GM19438 (cell line): ENCODE measurements around the gene ADPRM.
A peak's percentile ranks its signal among the peaks of the same experiment; 100 is the strongest.
"Not testable (repeated sequence)": the region's sequence is repeated elsewhere in the genome, so short reads cannot be mapped to it uniquely, and the experiment has no call there.

Experiments
- ATAC-seq: cut with Tn5 transposase; IDR thresholded peaks from one replicate; pipeline ENCODE4 v1.9.1; 2021; ENCODE audit warnings: low read depth; ENCODE audit not compliant: unreplicated experiment

ADPRM gene

DNA sequence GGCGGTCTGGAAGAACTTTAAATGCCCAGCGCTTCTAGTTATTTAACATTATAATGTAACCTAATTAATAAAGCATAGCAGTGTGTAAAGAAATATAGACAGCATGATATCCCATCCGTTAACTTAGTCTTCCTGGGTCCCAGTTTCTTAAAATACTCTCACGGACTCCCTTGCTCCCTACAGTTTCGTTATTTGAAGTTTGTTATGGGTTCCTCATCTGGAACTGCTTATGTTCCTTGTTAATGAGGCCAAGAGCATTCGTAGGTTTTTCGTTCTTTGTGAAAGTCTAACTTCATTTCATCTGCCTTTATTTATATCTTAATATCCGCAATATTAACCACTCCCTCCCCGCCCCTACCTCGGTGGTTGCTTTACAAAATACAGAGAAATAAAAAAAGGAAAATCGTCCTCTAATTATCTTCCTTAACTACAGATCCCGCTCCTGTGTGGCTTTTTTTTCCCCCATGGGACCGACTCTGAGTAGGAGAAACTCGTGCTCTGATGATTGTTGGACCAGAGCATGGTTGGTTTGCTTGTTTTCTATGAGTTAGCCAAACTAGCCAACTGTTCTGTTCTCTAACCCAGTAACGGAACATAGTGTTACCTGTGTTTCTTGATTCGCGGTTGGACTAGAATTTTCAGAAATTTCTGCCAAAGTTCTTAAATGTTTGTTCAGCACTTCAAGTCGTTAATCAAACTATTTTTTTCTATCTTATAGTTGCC lies 863 bp downstream of the ADPRM start:
- no peak for ATAC-seq

DNA sequence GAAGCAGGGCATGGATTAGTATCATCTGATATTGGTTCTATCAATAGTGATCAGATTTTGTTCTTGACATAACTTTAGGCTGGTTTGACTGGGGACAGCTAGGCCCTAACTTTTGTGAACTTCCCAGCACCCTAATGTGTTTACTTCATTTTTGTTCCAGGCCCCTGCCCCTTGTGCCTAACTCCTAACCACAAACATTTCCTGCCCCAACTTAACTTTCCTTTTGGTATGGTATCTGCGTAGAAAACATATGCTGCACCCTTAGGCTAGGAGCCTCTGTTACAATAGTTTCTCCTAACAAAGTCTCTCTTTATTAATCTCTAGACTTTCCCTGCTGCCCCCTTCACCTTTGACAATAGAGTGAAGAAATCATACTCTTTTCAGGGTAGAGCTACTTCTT lies 2.5 kb downstream of the ADPRM start:
- ATAC-seq, result no peak

DNA sequence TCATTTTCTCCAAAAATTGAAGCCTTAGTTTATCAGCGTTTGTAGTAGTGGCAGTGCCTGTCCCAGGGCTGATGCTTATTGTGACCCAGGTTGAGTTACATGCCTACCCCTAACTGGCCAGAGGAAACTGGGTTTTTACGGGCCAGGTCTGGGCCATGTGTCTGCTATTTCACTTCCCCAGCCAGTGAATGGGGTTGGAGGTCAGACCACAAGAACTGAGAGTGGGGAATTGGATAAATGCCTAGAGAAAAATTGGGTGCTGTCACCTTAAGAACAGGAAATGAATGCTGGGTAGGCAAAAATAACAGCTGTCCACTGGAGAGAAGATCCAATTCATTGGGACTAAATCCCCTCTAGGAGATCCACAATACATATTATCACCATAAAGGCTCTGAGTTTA lies 5.2 kb downstream of the ADPRM start:
- no peak for ATAC-seq

DNA sequence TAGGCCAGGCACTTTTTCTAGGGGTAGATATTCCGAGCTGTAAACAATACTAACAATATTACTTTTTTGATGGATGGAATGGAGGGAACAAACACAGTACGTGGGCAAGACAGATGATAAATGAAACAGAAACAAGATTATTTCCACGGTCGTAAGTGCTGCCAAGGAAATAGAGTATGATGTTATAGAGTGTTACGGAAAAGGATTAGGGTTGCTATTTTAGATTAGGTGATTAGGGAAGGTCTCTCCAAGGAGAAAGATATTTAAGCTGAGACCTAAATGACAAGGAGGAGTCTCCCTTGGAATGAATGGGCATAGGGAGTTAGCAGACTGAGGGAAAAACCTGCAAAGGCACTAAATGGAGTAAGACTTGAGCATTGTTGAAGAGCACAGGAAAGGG lies 8.3 kb downstream of the ADPRM start:
- ATAC-seq, result no peak

DNA sequence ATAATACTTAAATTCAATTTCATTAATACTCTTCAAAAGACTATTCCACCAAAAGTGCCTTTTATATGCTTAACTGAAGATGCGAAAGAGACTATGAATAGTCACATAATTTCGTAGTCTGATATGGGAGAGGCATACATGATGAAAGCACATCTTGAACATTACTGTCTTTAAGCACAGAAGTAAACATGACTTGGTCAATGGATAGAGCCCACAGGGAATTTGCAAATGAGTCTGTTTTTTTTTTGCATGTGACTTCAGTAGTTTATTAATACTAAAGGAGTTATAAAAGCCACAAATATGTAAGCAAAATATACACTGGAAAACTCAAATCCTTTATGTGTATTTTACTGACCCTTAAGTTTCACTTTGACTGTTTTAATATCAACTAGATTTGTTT lies 15.9 kb downstream of the ADPRM start:
- no peak for ATAC-seq

DNA sequence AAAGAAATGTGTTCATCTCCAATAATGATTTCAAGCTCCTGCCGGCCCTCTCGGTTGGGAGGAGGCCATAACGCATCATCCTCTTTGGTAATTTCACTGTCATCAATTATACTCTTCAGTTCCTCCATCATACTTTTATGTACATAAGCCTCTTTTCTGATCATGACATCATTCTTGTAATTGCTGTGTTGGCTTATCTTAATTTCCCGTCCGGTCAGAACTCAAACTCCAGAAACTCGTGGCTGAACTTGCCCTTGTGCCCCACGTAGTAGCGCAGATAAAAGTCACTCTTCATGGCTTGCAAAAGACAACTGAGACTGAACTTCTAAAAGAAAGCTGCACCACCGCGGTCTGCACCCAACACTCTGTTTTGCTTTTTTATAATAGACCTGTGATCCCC lies 18.8 kb downstream of the ADPRM start:
- ATAC-seq, result no peak

DNA sequence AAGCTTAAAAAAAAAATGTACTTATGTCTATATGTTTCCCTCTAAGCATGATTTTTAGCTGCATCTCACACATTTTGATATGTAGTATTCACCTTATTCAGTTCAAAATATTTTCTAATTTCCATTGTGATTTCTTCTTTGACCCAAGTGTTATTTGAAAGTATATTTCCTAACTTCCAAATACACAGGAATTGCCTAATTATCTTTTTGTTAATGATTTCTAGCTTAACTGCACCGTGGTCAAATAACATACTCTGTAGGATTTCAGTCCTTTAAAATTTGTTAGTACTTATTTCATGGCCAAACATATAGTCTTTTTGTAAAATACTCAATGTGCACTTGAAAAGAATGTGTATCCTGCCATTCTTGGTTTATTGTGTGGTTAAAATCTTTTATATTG lies 21.2 kb downstream of the ADPRM start:
- no peak for ATAC-seq

DNA sequence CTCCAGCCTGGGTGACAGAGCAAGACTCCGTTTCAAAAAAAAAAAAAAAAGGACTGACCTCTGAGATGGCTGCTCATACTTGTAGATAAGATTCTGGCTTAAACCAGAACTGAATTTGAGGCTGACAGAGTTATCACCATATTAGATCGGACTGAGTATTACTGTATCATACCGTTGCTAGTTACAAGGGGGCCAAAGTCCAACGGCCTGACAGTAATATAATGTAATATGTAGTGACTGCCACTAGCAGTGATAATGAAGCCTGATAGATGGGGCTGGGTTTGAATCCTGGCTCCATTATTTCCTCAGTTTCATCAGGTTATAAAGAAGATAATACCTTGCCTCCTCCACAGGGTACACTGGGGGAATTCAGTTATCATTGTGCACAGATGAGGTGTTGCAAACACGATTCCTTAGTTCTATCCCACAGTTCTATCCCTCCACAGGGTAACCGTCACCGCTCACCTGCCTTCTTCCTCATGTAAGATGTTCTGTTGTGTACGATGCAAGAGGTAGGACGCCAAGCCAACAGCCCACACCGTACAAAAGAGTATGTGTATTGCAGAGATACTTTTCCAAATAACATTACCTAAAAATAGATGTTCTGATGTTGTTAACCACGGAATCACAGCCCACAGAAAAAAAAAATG lies 27.3 kb downstream of the ADPRM start:
- ATAC-seq, result no peak

DNA sequence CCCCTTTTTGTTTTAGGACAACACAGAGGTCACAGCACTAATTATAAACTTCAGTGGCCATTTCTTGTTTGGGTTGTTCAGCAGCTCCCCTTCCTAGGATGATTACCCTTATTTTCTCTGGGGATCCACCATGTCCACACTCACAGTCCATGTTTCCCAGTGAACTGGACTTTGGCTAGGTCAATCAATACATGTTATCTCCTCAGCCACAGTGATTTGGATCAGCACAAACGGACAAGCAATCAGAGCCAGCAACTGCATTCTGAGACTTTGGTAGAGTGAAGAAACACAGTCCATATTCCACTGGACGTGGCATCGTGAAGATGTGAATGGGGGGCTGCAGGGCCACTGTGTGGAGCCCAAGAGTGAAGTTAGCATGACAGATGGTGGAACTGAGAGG lies 27.9 kb downstream of the ADPRM start:
- no peak for ATAC-seq

DNA sequence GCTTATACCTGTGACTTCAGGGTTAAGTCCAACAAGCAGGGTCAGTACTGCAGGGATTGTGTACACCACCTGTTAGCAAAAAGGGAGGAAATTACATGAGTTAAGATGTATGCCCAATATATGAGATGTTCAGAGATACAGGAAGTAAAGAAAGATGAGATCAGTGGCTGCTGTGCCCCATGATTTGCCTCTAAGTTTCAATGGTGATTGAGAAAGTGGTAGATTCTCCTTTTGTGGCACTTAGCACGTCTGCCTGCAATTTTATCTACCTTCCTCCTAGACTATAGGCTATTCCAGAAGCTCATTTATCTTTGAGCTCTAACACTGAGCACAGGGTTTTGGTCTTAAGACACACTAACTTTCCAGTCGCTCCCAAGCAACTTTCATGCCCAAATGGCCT lies 28.8 kb downstream of the ADPRM start:
- no peak for ATAC-seq

DNA sequence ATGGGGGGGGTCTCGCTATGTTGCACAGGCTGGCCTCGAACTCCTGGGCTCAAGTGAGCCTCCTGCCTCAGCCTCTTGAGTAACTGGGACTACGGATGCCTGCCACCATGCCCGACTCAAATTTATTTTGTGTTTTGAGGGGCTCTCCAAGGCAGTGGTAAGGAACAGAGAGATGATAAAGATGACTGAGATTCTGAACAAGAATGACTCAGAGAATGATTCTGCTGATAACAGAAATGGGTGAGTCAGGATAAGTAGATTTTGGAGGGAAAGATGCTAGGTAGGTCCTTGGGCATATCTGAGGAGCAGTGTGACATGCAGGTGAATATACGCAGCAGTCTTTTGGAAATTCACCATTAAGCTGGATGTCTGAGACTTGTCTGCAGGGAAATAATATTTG lies 29.8 kb downstream of the ADPRM start:
- ATAC-seq, result no peak

DNA sequence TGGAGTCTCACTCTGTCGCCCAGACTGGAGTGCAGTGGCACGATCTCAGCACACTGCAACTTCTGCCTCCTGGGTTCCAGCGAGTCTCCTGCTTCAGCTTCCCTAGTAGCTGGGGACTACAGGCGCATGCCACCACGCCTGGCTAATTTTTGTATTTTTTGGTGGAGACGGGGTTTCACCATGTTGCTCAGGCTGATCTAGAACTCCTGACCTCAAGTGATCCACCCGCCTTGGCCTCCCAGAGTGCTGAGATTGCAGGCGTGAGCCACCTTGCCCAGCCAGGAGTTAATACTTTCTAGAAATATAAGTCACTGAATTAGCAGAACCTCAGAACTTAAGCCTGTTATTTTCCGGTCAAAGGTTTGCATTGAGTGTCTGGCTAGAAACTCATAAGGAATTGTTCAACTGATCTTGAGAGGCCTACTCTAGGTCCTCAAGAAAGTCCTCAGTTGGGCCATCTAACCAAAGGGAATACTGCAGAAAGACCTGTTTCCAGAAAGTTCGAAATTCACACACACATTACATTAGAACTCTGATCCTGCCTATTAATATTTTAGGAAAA lies 31.0 kb downstream of the ADPRM start:
- no peak for ATAC-seq

DNA sequence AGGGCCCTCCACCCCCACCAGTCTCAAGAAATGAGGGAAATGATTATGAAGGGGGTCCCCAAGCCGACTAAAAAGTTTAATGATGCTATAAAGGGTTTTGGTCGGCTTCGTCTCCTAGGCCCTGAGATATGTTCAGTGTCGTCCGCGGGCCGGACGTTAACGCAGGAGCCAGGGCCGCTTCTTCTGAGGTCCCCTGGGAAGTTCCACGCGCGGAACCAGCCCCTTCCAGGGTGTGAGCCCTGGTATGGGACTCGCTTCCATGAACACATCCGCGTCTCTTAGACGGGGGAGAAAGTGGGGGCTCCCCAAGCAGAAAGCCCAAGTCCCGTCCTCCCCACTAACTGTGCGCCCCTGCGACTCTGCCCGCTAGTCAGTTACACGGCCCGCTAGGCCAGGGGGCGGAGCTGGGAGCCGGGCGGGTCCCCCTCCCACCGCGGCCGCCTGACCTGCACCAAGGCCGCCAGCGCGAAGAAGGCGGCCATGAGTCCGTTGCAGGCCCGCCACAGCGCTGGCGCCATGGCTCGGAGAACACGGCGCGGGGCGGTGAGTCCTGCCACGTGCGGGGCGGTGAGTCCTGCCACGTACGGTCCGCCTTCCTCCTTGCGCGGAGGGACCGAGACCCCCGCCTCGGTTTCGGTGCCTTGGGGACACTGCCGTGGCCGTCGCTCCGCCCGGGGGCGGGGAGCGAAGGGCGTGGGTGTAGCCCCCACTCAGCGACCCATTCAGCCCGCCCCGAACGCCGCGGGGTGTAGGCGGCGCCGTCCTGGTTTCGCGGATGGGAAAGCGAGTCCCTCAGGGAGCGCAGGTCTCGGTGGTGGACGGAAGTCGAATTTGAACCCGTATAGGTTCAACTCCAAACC lies 32.2 kb downstream of the ADPRM start, which contains the start of gene TMEM220:
TSS of gene TMEM220 (minus strand) at position 690 of the 860 bp plus-strand sequence. CDS start at position 518, 172 bp downstream.
- ATAC-seq, result peak; percentile 66

DNA sequence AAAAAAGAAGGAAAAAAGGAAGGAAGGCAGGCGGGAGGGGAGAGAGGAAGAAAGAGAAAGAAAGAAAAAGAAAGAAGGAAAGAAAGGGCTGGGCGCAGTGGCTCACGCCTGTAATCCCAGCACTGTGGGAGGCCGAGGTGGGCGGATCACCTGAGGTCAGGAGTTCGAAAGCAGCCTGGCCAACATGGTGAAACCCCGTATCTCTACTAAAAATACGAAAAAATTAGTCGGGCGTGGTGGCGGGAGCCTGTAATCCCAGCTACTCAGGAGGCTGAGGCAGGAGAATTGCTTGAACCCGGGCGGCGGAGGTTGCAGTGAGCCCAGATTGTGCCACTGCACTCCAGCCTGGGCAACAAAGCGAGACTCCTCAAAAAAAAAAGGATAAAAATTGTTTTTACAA lies 32.9 kb downstream of the ADPRM start:
- ATAC-seq, result not testable (repeated sequence)

DNA sequence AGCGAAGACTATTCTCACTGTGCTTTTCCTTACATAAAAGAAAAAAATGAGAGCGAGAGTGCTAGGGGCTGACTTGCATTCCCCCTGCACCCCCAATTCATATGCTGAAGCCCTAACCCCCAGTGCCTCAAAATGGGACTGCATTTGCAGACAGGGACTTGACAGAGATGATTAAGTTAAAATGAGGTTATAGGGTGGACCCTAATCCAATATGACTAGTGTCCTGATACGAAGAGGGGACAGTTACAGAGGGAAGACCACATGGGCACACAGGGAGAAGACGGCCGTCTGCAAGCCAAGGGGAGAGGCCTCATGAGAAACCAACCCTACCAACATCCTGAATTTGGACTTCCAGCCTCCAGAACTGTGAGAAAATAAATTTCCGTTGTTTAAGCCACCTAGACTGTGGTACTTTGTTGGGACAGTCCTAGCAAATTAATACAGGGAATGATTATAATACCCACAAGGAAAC lies 34.0 kb downstream of the ADPRM start:
- no peak for ATAC-seq

DNA sequence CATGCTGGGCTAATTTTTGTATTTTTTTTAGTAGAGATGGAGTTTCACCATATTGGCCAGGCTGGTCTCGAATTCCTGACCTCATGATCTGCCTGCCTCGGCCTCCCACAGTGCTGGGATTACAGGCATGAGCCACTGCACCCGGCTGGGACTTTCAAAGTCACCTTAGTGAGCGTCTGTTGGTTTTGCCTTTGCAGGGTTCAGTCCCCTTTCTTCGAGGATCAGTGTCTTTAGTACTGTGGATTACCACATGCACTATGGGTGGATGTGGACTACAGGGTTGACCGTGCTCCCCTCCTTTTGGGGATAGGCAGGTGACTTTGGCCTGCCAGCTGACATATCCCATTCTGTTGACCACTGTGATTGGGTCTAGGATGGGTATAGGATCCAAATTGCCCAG lies 34.7 kb downstream of the ADPRM start:
- not testable (repeated sequence) for ATAC-seq

DNA sequence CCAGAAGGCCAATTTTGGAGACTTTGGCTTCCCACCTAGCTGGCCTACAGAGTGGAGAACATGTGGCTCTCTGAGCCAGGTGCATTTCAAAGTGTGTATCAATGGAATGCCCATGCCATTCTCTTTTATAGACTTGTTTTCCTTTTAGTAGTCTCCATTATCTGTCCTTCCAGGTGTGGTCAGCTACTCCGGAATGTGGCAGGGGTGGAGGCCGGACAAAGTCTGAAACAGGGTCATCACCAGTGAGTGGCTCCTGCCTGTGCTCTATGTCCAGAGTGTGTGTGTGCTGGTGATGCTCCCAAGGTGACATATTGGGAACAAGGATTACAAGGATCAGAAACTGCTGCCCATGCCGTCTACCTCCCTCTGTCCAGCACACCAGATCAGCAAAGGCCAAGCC lies 36.3 kb downstream of the ADPRM start:
- no peak for ATAC-seq

DNA sequence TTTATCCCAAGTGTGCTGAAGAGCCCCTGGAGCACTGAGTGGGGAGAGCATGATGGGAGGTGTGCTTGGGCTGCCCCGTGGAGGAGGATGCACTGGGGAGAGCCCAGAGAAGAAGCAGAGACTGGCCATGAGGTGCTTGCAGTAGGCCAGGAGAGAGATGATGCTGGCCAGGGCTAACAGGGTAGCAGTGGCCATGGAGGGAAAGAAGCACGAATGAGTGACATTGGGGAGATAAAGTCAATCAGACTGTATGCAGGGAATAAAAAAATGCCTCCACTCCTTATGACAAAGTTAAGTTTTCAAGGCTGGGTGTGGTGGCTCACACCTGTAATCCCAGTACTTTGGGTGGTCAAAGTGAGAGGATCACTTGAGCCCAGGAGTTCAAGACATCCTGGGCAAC lies 37.9 kb downstream of the ADPRM start:
- no peak for ATAC-seq

DNA sequence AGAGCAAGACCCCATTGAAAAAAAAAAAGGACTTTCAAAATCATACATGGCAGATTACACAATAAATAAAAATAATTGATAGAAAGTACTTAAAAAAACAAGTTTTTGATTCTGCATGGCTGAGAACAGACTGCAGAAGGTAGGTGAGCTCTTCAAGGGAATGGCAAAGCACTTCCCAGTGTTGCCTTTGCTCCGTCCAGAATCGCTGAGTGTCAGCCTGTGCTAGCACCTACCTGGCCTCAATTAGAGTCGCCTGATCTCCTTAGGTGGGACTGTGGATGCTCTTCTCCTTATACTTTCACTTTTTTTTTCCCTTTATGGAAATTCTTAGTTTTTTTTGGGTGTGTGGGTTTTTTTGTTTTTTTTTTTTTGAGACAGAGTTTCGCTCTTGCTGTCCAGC lies 38.4 kb downstream of the ADPRM start:
- ATAC-seq, result no peak

DNA sequence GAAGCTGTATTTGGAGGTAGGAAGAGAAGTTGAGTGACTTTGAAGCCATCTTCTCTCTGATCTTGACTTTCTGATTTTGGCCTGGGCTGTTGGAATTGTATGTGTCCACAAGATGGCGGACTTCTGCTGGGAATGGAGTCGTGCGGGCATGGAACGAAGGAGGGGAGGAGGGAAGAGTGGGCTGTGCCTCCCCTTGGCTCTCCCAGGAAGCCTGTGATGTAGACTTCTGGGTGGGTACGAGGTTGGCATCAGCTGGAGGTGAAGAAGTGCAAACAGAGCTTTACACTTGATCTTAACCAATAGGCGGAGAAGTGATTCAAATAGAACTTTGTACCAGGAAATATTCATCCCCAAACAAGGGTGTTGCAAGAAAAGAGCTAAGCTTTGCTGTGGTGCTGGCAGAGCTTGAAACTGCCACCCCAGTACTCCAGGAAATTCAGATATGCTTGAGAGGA lies 39.8 kb downstream of the ADPRM start:
- ATAC-seq, result no peak

DNA sequence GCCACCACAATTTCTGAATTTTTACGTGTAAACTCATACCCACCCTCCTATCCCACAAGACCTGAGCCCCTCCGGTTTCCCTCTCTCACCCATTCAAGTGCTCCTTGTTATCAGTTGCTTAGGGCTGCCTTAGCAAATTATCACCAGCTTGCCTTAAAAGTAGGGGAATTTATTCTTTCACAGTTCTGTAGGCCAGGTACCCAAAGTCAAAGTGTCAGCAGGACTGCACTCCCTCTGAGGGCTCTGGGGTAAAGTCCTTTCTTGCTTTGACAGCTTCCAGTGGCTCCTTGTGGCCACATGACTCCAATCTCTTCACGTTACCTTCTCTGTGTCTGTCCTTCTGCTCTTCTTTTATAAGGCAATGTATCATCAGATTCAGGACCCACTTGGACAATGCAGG lies 40.3 kb downstream of the ADPRM start:
- no peak for ATAC-seq
